Measurements from ENCODE around the gene SLC22A3.

- TF ChIP-seq POLR2A (IDR thresholded peaks at IDR 0.05; ENCODE audit: extremely low read depth, insufficient read length): no peak
- TF ChIP-seq, protein P1, sequence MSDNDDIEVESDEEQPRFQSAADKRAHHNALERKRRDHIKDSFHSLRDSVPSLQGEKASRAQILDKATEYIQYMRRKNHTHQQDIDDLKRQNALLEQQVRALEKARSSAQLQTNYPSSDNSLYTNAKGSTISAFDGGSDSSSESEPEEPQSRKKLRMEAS (IDR thresholded peaks at IDR 0.05; ENCODE audit: low read depth, low read length): no peak
- no peak for TF ChIP-seq CTCF (IDR thresholded peaks at IDR 0.05; ENCODE audit: low read depth, low read length)
Measured at GRCh38 chr6:160305926-160306713, 42.1 kb upstream of the SLC22A3 start.

Measured in NB4 (cell line).